GM10847 (cell line): ENCODE measurements around the gene NPIPA1.
"Not testable (repeated sequence)": the region's sequence is repeated elsewhere in the genome, so short reads cannot be mapped to it uniquely, and the experiment has no call there.

Experiments
- POLR2A ChIP-seq: IDR thresholded peaks from 2 replicates; pipeline ENCODE4 v1.6.1; 2011; ENCODE audit not compliant: insufficient read length; ENCODE audit errors: extremely low read depth

NPIPA1 gene

DNA sequence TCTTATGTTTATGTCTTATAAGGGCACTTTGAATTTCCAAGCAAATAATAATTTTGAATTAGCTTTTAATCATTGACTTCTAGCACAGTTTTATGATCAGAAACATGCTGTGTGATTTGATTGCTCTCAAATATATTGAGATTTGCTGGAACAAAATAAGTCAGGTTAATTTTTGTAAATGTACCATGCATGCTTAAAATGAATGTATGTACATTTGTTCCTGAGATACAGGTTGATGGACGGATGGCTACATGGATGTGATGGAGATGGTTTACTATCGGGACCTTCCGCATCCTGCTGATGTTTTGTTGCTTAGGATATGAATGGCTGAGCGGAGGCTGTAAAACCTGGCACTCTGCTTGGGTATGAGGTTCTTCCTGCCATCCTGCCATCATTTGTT lies at the start of gene NPIPA1:
Gene NPIPA1, plus strand, starts transcription at position 301 of the 400 bp plus-strand sequence. Its CDS starts 0 bp downstream, at position 301.
- TF ChIP-seq POLR2A = not testable (repeated sequence)

DNA sequence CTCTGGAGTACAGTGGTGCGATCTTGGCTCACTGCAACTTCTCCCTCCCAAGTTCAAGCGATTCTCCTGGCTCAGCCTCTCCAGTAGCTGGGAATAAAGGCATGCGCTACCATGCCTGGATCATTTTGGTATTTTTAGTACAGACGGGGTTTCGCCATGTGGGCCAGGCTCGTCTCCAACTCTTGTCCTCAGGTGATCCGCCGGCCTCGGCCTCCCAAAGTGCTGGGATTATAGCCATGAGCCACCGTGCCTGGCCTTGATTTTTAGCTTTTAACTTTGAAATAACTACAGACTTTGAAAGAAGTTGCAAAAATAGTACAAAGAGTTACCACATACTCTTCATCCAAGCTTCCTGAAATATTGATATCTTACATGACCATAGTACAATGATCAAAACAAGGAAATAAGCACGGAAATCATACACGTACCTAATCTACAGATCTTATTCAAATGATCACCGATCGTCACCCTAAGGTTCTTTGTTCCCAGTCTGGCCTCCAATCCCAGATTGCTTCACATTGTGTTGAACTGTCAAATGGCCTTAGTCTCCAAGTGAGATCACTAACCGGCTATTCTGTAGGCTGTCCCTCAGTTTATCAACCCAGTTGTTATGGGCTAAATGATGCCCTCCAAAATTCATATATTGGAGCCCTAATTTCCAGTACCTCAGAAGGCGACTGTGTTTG lies 18.4 kb downstream of the NPIPA1 start:
- TF ChIP-seq POLR2A = no peak

DNA sequence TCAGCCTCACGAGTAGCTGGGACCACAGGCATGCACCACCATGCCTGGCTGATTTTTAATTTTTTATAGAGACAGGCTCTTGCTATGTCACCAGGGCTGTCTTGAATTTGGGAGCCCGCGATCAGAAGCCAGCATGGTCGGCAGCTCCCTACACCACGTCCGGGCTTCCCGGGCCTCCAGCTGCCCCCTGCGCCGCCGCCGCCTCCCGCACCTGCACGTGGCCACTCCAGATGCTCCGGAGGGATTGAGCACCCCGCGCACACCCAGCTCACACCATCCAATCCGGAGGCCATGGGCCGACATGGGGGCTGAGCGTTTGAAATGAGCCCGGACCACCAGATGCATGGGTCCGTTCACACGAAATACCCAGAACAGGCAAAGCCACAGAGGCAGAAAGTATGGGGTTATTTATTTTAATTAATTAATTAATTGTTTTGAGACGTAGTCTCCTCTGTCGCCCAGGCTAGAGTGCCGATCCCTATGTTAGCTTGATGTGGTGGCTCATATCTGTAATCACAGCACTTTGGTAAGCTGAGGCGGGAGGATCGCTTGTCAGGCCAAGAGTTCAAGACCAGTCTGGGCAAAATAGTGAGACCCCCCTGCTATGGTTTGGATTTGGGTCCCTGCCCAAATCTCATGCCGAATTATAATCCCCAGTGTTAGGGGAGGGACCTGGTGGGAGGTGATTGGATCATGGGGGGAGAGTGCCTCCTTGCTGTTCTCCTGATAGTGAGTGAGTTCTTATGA lies 20.5 kb downstream of the NPIPA1 start:
- no peak for TF ChIP-seq POLR2A

DNA sequence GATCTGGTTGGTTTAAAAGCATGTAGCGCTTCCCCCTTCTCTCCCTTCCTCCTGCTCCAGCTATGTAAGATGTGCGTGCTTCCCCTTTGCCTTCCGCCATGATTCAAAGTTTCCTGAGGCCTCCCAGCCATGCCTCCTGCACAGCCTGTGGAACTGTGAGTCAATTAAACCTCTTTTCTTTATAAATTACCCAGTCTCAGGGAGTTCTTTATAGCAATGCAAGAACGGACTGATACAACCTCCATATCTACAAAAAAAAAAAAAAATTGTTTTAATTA lies 21.0 kb downstream of the NPIPA1 start:
- TF ChIP-seq POLR2A = no peak

DNA sequence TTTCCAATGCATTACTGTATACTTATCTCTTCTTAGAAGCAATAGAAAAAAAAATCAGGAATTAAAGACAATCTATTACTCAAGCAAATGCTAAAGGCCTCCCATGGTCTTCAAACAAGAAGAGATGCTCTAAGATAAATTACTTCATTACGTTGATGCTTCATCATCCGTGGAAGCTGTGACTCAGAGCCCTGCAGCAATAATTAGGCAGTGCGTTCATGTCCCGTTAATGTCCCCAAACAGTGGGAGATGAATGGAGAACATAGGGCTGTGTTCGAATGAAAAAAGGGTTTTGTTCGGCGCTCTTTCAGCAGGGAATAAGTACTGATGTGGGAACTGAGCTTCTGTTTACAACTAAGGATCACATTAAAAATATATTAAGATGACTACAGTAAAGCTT lies 21.7 kb downstream of the NPIPA1 start:
- TF ChIP-seq POLR2A = no peak

DNA sequence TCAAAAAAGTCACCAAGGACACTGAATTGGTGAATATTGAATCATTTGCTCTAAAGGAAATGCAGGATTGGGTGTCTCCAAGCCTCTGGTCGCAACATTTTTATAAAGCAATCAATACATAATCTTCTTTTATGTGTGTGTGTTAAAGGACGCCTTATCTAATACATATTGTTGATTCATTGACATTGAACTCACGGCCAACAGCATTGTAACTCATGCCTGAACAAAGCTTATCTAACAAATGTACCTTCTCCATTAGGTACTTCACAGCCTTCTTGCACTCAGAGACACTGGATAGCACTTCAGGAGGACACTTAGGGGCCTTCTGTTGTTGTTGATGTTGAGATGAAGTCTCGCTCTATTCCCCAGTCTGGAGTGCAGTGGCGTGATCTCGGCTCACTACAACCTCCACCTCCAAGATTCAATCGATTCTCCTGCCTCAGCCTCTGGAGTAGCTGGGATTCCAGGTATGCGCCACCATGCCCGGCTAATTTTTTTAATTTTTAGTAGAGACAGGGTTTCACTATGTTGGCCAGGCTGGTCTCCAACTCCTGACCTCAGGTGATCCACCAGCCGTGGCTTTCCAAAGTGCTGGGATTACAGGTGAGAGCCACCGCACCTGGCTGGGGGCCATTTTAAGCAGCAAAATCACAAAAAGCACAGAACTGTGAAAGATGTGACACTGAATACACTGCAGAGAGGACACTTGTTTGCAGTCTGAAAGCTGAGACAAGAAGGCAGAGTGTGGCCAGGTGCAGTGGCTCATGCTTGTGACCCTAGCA lies 24.4 kb downstream of the NPIPA1 start:
- no peak for TF ChIP-seq POLR2A

DNA sequence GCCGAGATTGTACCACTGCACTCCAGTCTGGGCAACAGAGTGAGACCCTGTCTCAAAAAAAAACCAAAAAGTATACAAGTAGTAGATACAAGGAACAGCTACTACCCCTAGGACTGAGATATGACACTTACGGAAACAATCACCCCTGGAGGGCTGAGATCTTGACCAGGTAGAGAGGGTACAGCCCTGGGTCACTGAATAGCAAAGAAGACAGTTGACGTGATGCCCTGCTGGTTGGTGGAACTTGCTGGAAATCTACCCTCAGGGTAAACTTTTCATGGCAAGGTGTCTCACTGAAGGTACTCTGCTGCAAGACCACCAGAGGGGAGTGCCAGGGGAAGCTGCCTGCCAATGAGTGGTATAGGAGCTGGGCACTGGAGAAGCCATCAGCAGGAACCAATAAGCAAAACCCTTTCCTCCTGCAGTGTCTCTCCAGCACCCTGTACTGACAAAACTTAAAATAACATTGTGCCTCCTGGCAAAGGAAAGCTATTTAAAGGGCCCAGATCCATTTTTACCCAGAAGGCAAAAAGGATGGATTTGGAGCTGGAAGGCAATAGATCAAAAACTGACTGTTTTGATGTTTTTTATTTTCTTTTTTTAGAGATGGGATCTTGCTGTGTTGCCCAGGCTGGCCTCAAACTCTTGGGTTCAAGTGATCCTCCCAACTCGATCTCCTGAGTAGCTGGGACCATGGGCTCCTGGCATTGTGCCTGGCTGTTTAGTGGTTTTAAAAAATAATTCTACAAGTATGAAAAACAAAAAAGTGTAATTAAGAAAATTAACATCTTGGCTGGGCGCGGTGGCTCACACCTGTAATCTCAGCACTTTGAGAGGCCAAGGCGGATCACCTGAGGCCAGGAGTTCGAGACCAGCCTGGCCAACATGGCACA lies 26.3 kb downstream of the NPIPA1 start:
- no peak for TF ChIP-seq POLR2A

DNA sequence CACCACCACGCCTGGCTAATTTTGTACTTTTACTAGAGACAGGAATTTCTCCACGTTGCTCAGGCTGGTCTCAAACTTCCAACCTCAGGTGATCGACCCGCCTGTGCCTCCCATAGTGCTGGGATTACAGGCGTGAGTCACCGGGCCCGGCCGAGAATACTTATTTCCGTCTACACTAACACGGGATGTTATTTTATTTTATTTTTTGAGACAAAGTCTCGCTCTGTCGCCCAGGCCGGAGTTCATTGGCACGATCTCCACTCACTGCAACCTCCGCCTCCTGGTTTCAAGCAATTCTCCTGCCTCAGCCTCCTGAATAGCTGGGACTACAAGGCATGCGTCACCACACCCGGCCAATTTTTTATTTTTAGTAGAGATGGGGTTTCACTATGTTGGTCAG lies 28.1 kb downstream of the NPIPA1 start:
- TF ChIP-seq POLR2A = no peak

DNA sequence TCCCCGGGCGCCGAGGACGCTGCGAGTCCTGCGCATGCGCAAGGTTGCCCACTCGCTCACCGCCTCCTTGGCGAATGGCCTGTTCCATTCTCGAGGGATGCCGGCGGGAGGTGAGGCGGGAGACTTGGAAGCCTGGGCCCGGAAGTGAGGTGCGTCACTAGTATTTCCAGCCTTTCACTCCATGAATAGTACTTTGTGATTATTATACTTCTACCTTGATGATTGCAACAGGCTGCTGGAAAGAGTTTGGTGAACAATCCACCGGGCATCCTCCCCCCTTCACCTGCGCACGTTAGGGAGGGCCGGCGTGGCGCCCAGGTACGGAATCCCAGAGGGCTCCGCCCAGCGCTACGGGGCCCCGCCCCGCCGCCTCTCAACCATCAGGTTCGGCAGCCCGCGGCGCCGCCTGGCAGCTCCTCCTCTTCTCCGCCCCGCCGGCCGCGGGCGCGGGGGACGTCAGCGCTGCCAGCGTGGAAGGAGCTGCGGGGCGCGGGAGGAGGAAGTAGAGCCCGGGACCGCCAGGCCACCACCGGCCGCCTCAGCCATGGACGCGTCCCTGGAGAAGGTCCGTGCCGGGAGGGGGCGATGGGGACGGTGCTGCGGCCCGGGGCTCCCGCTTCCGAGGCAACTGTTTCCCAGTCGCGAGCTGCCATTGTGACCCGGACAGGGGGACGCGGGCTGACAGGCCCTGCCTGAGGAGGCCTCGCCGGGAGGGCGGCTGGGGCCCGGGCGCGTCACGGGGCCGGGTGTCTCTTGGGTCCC lies 37.6 kb downstream of the NPIPA1 start, which contains the start of gene PDXDC1:
Gene PDXDC1, plus strand, starts transcription at position 371 of the 762 bp plus-strand sequence. Its CDS starts 174 bp downstream, at position 545.
- peak; percentile 78 for TF ChIP-seq POLR2A
